ENCODE data around the gene ATG4B.
A peak's percentile ranks its signal among the peaks of the same experiment; 100 is the strongest.
"Not testable (repeated sequence)": the region's sequence is repeated elsewhere in the genome, so short reads cannot be mapped to it uniquely, and the experiment has no call there.

The ATG4B gene

DNA sequence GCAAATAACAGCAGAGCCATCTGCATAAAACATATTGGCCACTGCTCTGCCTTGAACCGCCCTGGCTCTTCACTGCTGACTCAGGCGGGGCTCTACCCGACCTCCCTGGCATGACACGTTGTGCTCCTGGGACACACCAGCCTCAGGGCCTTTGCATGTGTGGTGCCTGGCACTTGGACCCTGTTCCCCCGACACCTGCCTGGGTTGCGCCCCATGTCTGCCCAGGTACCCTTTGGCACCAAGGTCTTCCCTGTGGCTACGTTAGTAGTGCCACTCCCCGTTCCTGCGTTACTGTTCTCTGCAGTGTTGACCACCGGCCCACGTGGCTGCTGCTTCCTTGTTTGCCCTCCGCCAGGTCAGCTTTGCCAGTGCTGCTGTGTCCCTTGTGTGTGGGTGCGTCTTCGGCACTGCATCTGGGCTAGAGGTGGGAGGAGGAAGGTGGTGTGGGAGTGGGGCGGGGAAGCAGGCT lies 20.3 kb downstream of the ATG4B start:
- no peak for ATAC-seq (replicated peaks)
- peaks cover 0 to 1% of the 10 kb centered on the region in 2 donors for H3K4me1 Mint-ChIP-seq
- DNase-seq = no peak
- H3K9me3 Mint-ChIP-seq = no peaks in the 10 kb centered on the region
- H3K4me3 Mint-ChIP-seq = no peak overlapping the region
- H3K27ac Mint-ChIP-seq = no peak overlapping the region
- H3K36me3 Mint-ChIP-seq = peaks cover 43 to 62% of the 10 kb centered on the region in 2 donors
- no peaks in the 10 kb centered on the region for H3K27me3 Mint-ChIP-seq

DNA sequence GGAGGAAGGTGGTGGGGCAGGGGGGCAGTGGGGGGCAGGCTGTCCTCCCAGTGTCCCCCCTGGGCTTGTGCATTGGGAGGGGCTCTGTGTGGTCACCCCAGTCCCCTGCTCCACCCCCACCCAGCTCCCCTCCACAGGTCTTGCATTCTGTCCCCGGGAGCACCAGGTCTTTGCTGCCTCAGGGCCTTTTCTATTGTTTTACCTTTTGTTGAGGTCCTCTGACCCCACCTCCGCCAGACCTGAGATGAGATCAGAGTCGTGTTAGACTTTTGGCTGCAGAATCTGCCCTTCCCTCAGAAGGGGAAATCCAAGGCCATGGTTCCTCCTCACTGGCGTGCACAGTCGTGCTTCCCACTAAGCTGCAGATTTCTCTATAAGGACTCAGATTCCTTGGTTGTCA lies 20.8 kb downstream of the ATG4B start:
- ATAC-seq (replicated peaks) (no peak), DNase-seq (no peak)
- no peak overlapping the region for H3K27ac Mint-ChIP-seq
- no peak overlapping the region for H3K4me3 Mint-ChIP-seq
- no peaks in the 10 kb centered on the region for H3K27me3 Mint-ChIP-seq
- peaks cover 0 to 1% of the 10 kb centered on the region in 2 donors for H3K4me1 Mint-ChIP-seq
- no peaks in the 10 kb centered on the region for H3K9me3 Mint-ChIP-seq
- peaks cover 39 to 59% of the 10 kb centered on the region in 2 donors for H3K36me3 Mint-ChIP-seq

DNA sequence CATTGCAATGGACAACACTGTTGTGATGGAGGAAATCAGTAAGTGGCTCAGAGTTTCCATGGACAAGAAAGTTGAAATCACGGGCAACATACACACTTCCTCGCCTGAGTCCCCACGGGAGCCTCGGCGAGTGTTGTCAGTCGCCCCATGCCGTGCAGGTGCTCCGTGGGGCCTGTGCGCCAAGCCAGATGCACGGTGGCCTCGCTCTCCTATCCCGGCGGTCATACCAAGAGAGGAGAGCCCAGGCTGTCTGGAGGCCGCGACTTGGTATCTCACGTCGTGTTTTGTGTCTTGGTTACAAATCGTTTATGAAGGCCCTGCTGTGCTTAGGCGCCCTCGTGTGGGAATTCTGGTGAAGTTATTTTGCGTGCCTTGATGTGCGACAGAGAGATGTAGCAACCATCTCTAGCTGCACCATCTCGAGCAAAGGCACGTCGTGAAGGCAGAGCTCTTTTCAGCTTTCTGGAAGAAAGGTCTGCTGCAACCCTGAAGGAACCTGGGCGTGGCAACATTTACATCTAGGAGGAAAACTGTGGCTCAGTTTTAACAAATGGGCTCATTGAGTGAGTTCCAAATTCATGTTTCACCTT lies 21.8 kb downstream of the ATG4B start:
- ATAC-seq (replicated peaks) = peak; percentile 23 to 42
- Mint-ChIP-seq H3K27ac (peak overlapping the region; percentile 9), H3K9me3 (no peaks in the 10 kb centered on the region), H3K4me1 (peaks cover 0 to 1% of the 10 kb centered on the region in 2 donors), H3K27me3 (no peaks in the 10 kb centered on the region), H3K4me3 (no peak overlapping the region), H3K36me3 (peaks cover 38 to 58% of the 10 kb centered on the region in 2 donors)
- no peak for DNase-seq

DNA sequence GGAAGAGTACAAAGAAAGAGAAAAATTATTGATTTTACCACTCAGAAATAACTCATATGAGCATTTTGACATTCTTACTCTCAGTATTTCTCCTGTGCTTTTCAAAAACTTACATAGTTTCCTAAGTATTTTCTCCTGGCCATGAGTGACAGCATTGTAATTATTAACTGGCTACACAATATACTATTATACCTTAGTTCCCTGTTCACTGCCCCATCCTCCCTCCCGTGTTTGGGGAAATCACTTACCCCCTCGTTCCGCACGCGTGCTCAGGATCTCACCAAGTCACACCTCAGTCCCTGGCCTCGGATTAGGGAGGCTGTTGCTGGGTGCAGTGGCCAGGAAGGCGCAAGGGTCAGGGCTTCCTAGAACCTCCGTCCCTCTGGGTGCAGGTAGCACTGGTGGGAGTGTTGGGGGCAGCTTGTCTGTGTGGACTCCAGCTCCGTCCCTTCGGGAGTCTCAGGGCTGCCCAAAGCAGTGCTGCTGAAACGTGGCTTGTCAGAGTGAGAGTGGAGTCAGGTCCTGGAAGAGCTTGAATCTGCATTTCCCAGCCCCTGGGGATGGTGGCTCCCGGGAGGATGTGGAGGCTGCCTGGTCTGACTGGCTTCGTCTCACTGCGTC lies 23.2 kb downstream of the ATG4B start:
- Mint-ChIP-seq H3K9me3 (no peaks in the 10 kb centered on the region), H3K4me1 (peaks cover 6 to 7% of the 10 kb centered on the region in 2 donors), H3K27me3 (no peaks in the 10 kb centered on the region), H3K36me3 (peaks cover 36 to 56% of the 10 kb centered on the region in 2 donors), H3K27ac (peak overlapping the region; percentile 37), H3K4me3 (no peak overlapping the region)
- DNase-seq (no peak), ATAC-seq (replicated peaks) (no peak)

DNA sequence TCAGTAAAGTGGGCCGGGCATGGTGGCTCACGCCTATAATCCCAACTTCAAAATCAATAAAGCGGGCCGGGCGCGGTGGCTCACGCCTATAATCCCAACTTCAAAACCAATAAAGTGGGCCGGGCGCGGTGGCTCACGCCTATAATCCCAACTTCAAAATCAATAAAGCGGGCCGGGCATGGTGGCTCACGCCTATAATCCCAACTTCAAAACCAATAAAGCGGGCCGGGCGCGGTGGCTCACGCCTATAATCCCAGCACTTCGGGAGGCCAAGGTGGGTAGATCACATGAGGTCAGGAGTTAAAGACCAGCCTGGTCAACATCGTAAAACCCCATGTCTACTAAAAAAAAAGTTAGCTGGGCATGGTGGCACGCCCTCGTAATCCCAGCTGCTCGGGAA lies 25.2 kb downstream of the ATG4B start:
- H3K27ac Mint-ChIP-seq; DNase-seq; ATAC-seq (replicated peaks); H3K9me3 Mint-ChIP-seq; H3K27me3 Mint-ChIP-seq; H3K4me3 Mint-ChIP-seq; H3K4me1 Mint-ChIP-seq: not testable (repeated sequence)
- peaks cover 29 to 50% of the 10 kb centered on the region in 2 donors for H3K36me3 Mint-ChIP-seq

DNA sequence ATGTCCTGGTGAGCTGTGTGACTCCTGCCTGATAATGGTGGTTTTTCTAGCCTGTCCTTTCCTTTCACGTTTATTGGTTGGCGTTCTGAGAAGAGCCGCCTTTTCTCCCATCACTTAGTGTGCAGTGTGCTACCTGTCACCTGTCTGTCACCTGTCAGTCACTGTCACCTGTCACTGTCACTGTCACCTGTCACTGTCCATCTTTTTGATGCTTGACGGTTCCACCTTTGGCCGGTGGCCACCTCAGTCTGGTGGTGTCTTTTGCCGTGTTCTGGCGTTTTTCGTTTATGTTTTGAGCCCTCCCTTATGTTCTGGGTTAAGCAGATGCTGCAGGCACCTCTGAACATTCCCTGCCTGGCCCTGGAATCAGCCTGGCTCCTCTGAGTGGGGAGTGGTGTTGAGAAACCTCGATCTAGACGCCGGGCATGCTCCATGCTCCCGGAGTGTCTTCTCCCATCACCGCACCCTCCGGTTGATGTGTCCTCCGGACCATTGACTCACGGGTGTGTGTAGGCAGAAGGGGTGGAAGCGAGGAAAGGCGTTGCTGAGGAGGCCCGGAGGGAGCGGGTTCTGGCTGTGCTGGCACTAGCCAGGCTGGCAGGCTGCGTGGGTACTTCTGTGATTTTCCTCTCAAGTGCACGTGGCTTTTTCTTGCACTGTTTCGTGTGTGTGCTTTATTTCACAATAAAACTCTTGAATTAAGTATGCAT lies 28.4 kb downstream of the ATG4B start:
- H3K4me1 Mint-ChIP-seq = peaks cover 6 to 8% of the 10 kb centered on the region in 2 donors
- no peaks in the 10 kb centered on the region for H3K9me3 Mint-ChIP-seq
- peaks cover 34 to 47% of the 10 kb centered on the region in 2 donors for H3K36me3 Mint-ChIP-seq
- no peak for ATAC-seq (replicated peaks)
- no peak overlapping the region for H3K27ac Mint-ChIP-seq
- no peaks in the 10 kb centered on the region for H3K27me3 Mint-ChIP-seq
- no peak overlapping the region for H3K4me3 Mint-ChIP-seq
- DNase-seq = no peak

DNA sequence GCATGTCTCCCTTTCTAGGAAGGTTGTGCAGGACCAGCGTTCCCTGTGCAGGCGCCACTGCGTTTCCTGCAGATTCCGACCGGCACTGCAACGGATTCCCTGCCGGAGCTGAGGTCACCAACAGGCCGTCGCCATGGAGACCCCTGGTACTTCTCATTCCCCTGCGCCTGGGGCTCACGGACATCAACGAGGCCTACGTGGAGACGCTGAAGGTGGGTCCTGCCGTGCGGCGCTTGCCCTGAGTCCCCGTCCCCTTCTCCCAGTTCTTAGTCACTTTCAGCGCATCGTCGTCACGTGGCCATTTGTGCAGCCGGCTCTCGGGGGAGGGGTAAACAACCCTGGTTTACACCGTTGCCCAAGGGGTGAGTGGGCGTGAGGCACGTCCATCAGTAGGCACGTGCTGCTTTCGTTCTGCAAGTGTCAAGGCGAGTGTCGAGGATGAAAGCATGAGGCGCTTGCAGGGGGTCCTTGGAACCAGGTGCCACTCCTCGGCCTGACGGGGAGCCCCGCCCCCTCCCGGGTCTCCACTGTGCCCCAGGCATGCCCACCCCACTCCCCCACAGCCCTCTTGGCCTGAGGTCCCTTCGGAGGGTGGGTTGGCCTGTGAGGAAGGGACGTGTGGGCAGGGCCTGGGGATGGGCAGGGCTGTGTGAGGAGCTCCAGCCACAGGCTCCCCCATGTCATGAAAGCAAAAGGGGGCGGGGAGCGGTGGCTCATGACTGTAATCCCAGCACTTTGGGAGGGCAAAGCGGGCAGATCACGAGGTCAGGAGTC lies 29.3 kb downstream of the ATG4B start:
- Mint-ChIP-seq H3K9me3 (no peaks in the 10 kb centered on the region), H3K27ac (no peak overlapping the region), H3K4me1 (peaks cover 6 to 8% of the 10 kb centered on the region in 2 donors), H3K4me3 (no peak overlapping the region), H3K27me3 (no peaks in the 10 kb centered on the region), H3K36me3 (peaks cover 32 to 48% of the 10 kb centered on the region in 2 donors)
- DNase-seq (no peak), ATAC-seq (replicated peaks) (no peak)

DNA sequence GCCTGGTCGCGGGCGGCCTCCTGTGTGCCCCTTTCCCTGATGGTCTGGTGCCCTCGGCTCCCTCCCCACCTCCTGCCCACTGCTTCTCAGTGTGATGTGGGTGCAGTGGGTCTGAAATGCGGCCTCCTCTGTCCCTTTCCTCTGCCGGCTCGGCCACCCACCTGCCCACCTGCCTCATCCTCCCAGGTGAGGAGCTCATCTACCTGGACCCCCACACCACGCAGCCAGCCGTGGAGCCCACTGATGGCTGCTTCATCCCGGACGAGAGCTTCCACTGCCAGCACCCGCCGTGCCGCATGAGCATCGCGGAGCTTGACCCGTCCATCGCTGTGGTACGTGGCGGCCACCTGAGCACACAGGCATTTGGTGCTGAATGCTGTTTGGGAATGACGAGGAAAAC lies 30.9 kb downstream of the ATG4B start:
- ATAC-seq (replicated peaks) = no peak
- Mint-ChIP-seq H3K36me3 (peaks cover 38 to 58% of the 10 kb centered on the region in 2 donors), H3K9me3 (no peaks in the 10 kb centered on the region)

DNA sequence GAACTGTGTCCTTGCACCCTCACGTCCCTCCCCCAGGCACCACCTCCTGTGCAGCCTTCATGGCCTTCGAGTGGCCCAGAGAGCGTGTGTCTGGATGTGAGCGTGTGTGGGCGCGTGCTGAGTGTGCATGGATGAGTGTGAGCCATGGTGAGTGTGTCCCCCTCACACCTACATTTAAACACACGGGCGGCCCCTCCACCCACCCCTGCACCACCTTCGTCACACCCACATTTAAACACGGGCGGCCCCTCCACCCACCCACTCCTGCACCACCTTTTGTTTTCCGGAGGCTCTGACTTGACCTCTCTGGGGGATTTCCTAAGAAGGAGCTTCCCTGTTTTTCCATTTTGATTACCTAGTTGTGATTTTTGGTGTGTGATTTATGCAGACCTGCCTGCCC lies 31.3 kb downstream of the ATG4B start:
- Mint-ChIP-seq H3K36me3 (peaks cover 38 to 61% of the 10 kb centered on the region in 2 donors), H3K9me3 (no peaks in the 10 kb centered on the region), H3K27ac (no peak overlapping the region), H3K4me1 (peaks cover 12 to 16% of the 10 kb centered on the region in 2 donors), H3K27me3 (no peaks in the 10 kb centered on the region), H3K4me3 (no peak overlapping the region)
- ATAC-seq (replicated peaks) (no peak), DNase-seq (no peak)

More for the DNA sequence above, 30.9 kb downstream of the ATG4B start:
- no peak overlapping the region for H3K4me3 Mint-ChIP-seq
- peaks cover 11 to 16% of the 10 kb centered on the region in 2 donors for H3K4me1 Mint-ChIP-seq
- no peak overlapping the region for H3K27ac Mint-ChIP-seq
- no peaks in the 10 kb centered on the region for H3K27me3 Mint-ChIP-seq
- DNase-seq = no peak

DNA sequence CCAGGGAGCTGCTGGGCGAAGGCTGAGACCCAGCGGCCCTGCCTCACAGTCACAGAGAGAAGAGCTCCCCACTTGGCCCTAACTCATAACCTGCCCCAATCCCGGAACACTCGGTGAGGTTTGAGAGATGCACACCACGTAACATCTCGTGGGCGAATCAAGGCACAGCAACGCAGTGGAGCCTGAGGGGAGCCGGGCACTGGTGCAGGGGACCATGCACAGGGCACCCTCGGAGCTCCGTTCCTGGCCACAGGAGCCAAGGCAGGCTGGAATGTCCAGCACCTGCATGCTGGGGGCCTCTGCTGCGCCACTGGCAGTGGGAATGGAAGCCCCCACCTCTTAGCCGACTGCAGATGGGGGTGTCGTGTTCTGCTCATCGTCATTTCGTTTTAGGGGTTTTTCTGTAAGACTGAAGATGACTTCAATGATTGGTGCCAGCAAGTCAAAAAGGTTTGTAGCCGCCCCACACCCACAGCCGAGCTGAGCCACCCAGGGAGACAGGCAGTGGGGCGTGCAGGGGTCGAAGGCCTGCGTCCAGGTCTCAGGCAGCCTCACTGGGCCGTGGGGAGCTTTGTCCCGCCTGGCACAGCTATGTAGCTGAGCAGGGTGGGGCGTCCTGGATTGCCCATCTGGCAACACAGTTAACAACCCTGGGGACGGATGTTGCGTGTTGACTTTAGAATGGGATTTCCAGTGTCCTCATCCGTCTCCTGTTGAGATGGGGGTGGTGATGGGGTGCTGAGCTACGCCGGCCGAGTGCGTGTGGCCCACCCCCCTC lies 33.0 kb downstream of the ATG4B start:
- peak overlapping the region; percentile 28 for H3K27ac Mint-ChIP-seq
- H3K9me3 Mint-ChIP-seq = no peaks in the 10 kb centered on the region
- H3K4me1 Mint-ChIP-seq = peaks cover 8 to 11% of the 10 kb centered on the region in 2 donors
- ATAC-seq (replicated peaks) (no peak), DNase-seq (no peak)
- no peaks in the 10 kb centered on the region for H3K27me3 Mint-ChIP-seq
- H3K36me3 Mint-ChIP-seq = peaks cover 43 to 67% of the 10 kb centered on the region in 2 donors
- no peak overlapping the region for H3K4me3 Mint-ChIP-seq

DNA sequence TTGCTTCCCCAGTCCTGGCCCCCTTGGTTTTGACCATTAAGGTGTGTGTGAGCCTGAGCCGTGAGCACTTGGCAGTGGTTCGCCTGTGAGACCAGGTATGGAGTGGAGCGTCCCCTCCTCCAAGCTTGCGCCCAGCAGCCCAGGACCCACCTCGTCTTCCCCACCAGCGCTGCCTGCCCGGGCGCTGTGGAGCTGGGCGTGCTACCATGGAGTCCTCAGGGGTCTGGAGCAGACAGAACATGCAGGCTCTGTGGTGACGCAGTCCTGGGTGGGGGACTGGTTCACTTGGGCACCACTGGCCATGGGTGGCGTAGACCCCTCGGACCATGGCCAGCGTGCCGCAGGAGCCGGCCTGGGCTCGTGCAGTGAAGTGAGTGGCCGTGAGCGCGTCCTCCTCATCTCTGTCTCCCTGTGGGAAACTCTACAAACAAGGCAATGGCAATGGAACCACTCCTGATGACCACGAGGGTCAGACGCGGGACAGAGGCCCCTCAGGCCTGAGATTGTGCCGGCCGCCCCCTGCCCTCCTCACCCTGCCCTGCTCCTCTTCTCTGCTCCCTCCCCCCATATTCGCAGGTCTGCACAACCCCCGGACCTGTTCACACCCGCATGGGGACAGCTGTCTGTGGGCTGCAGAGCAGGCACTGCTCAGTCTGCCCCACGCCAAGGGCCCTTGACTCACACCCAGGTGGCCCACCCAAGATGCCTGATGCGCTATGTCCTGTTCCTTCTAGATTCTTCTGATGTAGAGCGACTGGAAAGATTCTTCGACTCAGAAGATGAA lies 34.2 kb downstream of the ATG4B start:
- ATAC-seq (replicated peaks) (no peak), DNase-seq (no peak)
- peaks cover 44 to 71% of the 10 kb centered on the region in 2 donors for H3K36me3 Mint-ChIP-seq
- H3K4me3 Mint-ChIP-seq = no peak overlapping the region
- peaks cover 4 to 10% of the 10 kb centered on the region in 2 donors for H3K4me1 Mint-ChIP-seq
- no peaks in the 10 kb centered on the region for H3K9me3 Mint-ChIP-seq
- H3K27ac Mint-ChIP-seq = peak overlapping the region; percentile 75
- no peaks in the 10 kb centered on the region for H3K27me3 Mint-ChIP-seq

DNA sequence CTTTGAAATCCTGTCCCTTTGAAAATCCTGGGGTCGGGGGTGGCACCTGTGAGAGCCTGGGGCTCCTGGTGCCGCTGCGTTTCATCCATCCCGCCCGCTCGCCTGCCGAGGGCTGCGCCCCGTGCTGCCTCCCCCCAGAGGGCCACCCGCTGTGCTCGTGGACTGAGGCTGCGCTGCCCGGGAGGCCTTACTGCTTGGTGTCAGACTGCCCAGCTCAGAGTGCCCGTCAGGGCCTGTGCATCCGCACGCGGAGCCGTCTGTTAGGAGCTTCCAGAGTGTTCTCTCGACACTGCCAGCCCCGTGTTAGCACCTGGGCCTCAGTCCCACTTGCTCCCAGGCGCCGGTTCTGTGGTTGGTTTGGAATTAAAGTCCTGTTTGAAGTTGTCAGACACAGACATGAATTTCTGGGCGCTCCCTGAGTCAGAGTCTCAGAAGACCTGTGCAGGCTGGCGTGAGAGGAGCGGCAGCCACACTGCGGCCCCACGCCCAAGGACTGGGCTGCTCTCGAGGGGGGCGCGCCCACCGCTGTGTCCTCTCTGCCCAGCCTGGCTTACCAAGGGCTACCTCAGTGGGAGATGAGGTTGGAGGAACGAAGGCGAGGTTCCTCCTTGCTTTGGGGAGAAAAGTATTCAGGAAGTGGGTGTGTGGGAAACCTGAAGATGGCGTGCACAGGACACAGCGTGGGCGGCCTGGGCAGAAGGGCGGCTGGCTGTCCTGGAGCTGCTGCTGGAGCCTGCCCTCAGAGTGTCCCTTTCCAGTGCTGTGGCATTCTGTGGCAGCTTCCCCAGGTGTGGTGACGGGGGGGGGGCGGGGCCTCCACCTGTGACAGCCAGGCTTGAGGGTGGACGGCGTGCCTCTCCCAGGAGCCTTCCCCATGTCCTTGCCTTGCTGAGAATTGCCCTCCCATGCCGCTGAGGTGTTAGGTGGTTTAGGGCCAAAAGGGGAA lies 35.0 kb downstream of the ATG4B start:
- peaks cover 48 to 73% of the 10 kb centered on the region in 2 donors for H3K36me3 Mint-ChIP-seq
- no peaks in the 10 kb centered on the region for H3K27me3 Mint-ChIP-seq

More for the DNA sequence above, 35.0 kb downstream of the ATG4B start:
- DNase-seq (no peak), ATAC-seq (replicated peaks) (no peak)
- Mint-ChIP-seq H3K4me3 (no peak overlapping the region), H3K4me1 (peaks cover 4 to 14% of the 10 kb centered on the region in 2 donors), H3K9me3 (no peaks in the 10 kb centered on the region), H3K27ac (peak overlapping the region; percentile 75)
